Measurements from ENCODE around the gene OR7G1. TPM values are rescaled to one million over a fixed set of nuclear protein-coding genes. Genes with fewer than 3 reads are reported as not detected.

The OR7G1 gene, protein sequence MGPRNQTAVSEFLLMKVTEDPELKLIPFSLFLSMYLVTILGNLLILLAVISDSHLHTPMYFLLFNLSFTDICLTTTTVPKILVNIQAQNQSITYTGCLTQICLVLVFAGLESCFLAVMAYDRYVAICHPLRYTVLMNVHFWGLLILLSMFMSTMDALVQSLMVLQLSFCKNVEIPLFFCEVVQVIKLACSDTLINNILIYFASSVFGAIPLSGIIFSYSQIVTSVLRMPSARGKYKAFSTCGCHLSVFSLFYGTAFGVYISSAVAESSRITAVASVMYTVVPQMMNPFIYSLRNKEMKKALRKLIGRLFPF
- total RNA-seq = not detected in 2 replicates

DNA sequence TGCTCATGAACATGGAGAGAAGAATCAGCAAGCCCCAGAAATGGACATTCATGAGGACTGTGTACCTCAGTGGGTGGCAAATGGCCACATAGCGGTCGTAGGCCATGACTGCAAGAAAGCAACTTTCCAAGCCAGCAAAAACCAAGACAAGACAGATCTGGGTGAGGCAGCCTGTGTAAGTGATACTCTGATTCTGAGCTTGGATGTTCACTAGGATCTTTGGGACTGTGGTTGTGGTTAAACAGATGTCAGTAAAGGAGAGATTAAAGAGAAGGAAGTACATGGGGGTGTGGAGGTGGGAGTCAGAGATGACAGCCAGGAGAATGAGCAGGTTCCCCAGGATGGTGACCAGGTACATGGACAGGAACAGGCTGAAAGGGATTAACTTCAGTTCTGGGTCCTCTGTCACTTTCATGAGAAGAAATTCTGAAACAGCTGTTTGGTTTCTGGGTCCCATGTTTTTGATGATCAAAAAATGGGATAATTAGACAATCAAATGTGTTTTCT is at the start of gene OR7G1:
TSS of gene OR7G1 (minus strand) at position 457 of the 507 bp plus-strand sequence. CDS start at position 457, 0 bp downstream.

DNA sequence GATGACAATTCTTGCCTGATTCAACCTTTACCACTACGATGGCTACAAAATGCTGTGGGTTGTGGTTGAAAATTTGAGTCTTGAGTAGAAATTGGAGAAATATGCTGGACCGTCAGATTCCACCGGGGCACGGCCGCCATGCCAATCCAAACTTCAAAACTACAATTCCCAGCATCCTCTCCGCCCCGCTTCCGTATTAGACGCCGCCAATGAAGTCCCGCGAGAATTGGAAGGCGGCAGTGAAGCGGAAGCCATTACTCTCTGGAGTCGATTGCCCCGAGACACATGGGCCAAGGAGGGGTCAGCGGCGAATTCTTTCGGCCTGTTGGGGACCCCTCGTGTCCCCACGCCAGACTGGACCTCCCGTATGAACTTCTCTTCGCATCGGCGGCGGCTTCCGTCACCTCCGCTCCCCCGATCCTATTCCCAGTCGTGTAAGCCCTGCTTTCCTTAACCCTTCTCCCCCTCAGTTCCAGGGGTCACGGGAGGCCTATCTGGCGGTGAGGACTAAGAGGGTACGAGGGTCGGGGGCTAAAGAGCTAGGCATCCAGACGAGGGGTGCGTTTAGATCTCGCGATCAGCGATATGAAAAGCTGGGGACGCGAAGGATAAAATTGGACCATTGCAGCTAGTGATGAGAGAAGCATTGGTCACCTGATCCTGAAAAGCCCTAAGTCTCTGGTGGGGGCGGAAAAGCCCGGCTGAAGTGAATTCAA is 24.8 kb upstream of the OR7G1 start, which contains the start of gene ZNF317:
TSS of gene ZNF317 (plus strand) at position 239 of the 716 bp plus-strand sequence. CDS start 15,620 bp downstream, outside the sequence.

DNA sequence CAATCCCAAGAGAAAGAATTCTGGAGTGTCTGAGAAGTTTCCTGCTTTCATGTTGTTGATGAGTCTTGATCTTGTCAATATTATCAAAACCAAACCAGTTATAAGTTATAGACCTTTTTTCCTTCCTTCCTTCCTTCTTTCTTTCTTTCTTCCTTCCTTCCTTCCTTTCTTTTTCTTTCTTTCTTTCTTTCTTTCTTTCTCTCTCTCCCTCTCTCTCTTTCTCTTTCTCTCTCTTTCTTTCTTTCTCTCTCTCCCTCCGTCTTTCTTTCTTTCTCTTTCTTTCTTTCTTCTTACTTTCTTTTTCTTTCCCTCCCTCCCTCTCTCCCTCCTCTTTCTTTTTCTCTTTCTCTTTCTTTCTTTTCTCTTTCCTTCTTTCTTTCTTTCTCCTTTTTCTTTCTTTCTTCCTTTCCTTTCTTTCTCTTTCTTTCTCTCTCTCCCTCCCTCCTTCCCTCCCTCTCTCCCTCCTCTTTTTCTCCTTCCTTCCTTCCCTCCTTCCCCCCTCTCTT is 11.4 kb upstream of the OR7G1 start, which contains the start of gene OR7G3:
TSS of gene OR7G3 (minus strand) at position 51 of the 506 bp plus-strand sequence. CDS start at position 51, 0 bp downstream.

DNA sequence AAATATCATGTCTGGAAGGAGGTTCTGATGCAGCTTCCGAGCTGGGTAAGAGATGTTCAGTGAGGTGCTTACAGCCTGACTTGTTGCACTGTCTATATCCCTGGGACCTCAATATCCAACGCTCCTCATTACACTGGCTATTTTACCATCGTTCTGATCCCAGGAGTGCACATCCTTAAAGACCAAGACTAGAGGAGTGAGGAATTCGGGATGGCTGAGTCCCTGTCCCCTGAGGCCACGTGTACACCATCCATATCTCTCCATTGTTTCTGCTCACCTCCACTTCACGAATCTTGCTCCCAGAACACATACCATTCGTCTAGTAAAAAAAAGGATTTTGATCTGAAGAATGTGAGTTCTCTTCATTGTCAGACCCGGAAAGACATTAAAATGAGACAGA is 8.2 kb downstream of the OR7G1 start, which contains the start of gene OR7G2:
TSS of gene OR7G2 (minus strand) at position 101 of the 400 bp plus-strand sequence. CDS start 4,232 bp downstream, outside the sequence.

GRCh38 chr19:9086761-9087160 is 28.8 kb downstream of the OR7G1 start, which contains the start of gene OR1M1:
Gene OR1M1 (plus strand): TSS chr19:9087061. CDS start chr19:9093245, 6,184 bp downstream.

Other genes starting within 250 kb of the OR7G1 start
- not detected in 2 replicates for gene MUC16, start 105.4 kb downstream of the OR7G1 start, total RNA-seq
- not detected in 2 replicates for gene OR1M1, start 28.7 kb downstream of the OR7G1 start, total RNA-seq
- gene OR7G2, start 8.3 kb downstream of the OR7G1 start, total RNA-seq = not detected in 2 replicates
- gene OR7G3, start 11.2 kb upstream of the OR7G1 start, total RNA-seq = not detected in 2 replicates
- 16.1 and 19.0 TPM in 2 replicates for gene ZNF317, start 24.6 kb upstream of the OR7G1 start, total RNA-seq
- gene OR7D2, start 63.2 kb upstream of the OR7G1 start, total RNA-seq = not detected in 2 replicates
- not detected in 2 replicates for gene OR7D4, start 103.8 kb upstream of the OR7G1 start, total RNA-seq
- not detected in 2 replicates for gene OR7E24, start 135.2 kb upstream of the OR7G1 start, total RNA-seq
- 9.1 and 9.6 TPM in 2 replicates for gene ZNF699, start 194.1 kb upstream of the OR7G1 start, total RNA-seq
- gene ZNF559, start 208.4 kb upstream of the OR7G1 start, total RNA-seq = 15.0 and 15.6 TPM in 2 replicates
- gene ZNF177, start 247.2 kb upstream of the OR7G1 start, total RNA-seq = 1.3 and 2.0 TPM in 2 replicates